PC-3 (cell line): ENCODE measurements around the gene PEPD. TPM values are rescaled to one million over a fixed set of nuclear protein-coding genes. Genes with fewer than 3 reads are reported as not detected.
A peak's percentile ranks its signal among the peaks of the same experiment; 100 is the strongest.

Experiments
- ATAC-seq: fragments of 200-7000 bp; cut with Tn5 transposase; 2 replicates; pipeline ENCODE4 v1.9.1; 2020; ENCODE audit warnings: mild to moderate bottlenecking, moderate library complexity
- BruUV-seq: library from RNA; stranded (reverse); fragments of 400-500 nt; replicated peaks from 2 replicates; lab custom pipeline; 2021; lab: Mats Ljungman, UMichigan
- CTCF ChIA-PET: fragments of 300-600 bp; sonication (Branson Sonifier 250); formaldehyde crosslinking; loops from one replicate; lab custom pipeline; 2022; ENCODE audit warnings: antibody characterized with exemption; lab: Charles Lee
- POLR2A ChIA-PET: fragments of 300-600 bp; sonication (Branson Sonifier 250); formaldehyde crosslinking; loops from one replicate; lab custom pipeline; 2022; ENCODE audit warnings: antibody characterized with exemption; ENCODE audit not compliant: unreplicated experiment; lab: Charles Lee
- DNase-seq: peaks from one replicate; pipeline ENCODE4 v3.0.0-alpha.2; 2015
- H2AFZ ChIP-seq: fragments of 300-600 bp; sonication (generic); 2 replicates; pipeline ENCODE4 v1.6.0; 2016; ENCODE audit warnings: antibody characterized with exemption, low read length
- H3F3A ChIP-seq: fragments of 300-600 bp; sonication (generic); one replicate; pipeline ENCODE4 v1.6.0; 2017; ENCODE audit warnings: antibody characterized with exemption, low read length, control low read depth, mild to moderate bottlenecking; ENCODE audit not compliant: unreplicated experiment
- H3K27ac ChIP-seq: fragments of 300-600 bp; sonication (generic); 2 replicates; pipeline ENCODE4 v1.5.1; 2016; ENCODE audit warnings: mild to moderate bottlenecking, low read length
- H3K27me3 ChIP-seq: fragments of 300-600 bp; sonication (generic); 2 replicates; pipeline ENCODE4 v1.6.1; 2016; ENCODE audit warnings: low read length, mixed read lengths
- H3K36me3 ChIP-seq: fragments of 300-600 bp; sonication (generic); 2 replicates; pipeline ENCODE4 v1.6.1; 2016; ENCODE audit warnings: low read depth, mixed run types, low read length, mixed read lengths
- H3K4me1 ChIP-seq: fragments of 300-600 bp; sonication (generic); 2 replicates; pipeline ENCODE4 v1.5.1; 2016; ENCODE audit warnings: low read length; ENCODE audit not compliant: insufficient read depth
- H3K4me2 ChIP-seq: fragments of 300-600 bp; sonication (generic); 2 replicates; pipeline ENCODE4 v1.6.0; 2016; ENCODE audit warnings: low read length
- H3K4me3 ChIP-seq: fragments of 300-600 bp; sonication (generic); 2 replicates; pipeline ENCODE4 v1.5.1; 2016; ENCODE audit warnings: mild to moderate bottlenecking, low read length, mixed read lengths
- H3K79me2 ChIP-seq: fragments of 300-600 bp; sonication (generic); 2 replicates; pipeline ENCODE4 v1.6.1; 2017; ENCODE audit warnings: low read length, mixed read lengths
- H3K9ac ChIP-seq: fragments of 300-600 bp; sonication (generic); 2 replicates; pipeline ENCODE4 v1.6.0; 2016; ENCODE audit warnings: mild to moderate bottlenecking, low read length
- H3K9me2 ChIP-seq: fragments of 300-600 bp; sonication (generic); replicated peaks from 2 replicates; pipeline ENCODE4 v1.6.1; 2016; ENCODE audit warnings: mixed run types, low read length, mixed read lengths
- H3K9me3 ChIP-seq: fragments of 300-600 bp; sonication (generic); 2 replicates; pipeline ENCODE4 v1.6.1; 2016; ENCODE audit warnings: low read length, mixed read lengths
- H4K20me1 ChIP-seq: fragments of 300-600 bp; sonication (generic); 2 replicates; pipeline ENCODE4 v1.6.1; 2016; ENCODE audit warnings: low read length, mixed read lengths
- CTCF ChIP-seq: fragments of 300-600 bp; sonication (generic); conservative IDR thresholded peaks from 2 replicates; pipeline ENCODE4 v1.5.1; 2017; ENCODE audit warnings: antibody characterized with exemption, low read depth, mild to moderate bottlenecking, low read length
- EZH2 ChIP-seq: fragments of 300-600 bp; sonication (generic); IDR thresholded peaks from one replicate; pipeline ENCODE4 v1.6.1; 2017; ENCODE audit warnings: antibody characterized with exemption, mild to moderate bottlenecking, low read length; ENCODE audit not compliant: unreplicated experiment
- EZH2phosphoT487 ChIP-seq: fragments of 300-600 bp; sonication (generic); IDR thresholded peaks from 2 replicates; pipeline ENCODE4 v1.6.1; 2018; ENCODE audit warnings: mild to moderate bottlenecking, antibody characterized with exemption, low read length, borderline replicate concordance
- intact Hi-C: fragments of 100-400 bp; cut with micrococcal nuclease; formaldehyde crosslinking; loops from 2 replicates; pipeline ENCODE4 v1.9.0; 2023
- total RNA-seq: library from RNA; depleted of rRNA; stranded (reverse); fragments of >200 nt; gene quantifications from 2 replicates; pipeline ENCODE4 v1.2.3, GENCODE V29; 2014

PEPD gene
- total RNA-seq, 1 experiment from 2014 or later, result 53.4 TPM

GRCh38 chr19:33472691-33473652 lies 48.6 kb downstream of the PEPD start:
- Histone ChIP-seq H3K4me3 (peak overlapping the region; percentile 28; the same call in 1 of the 2 replicates), H3K9me2 (no peaks in the 10 kb centered on the region), H4K20me1 (no peaks in the 10 kb centered on the region), H3K27ac (peak overlapping the region; percentile 95), H3K4me2 (peak overlapping the region; percentile 69), H2AFZ (0 out of 2 replicates have a peak overlapping the region, but pooled peaks have one; percentile 0), H3K79me2 (no peaks in the 10 kb centered on the region), H3F3A (no peaks in the 10 kb centered on the region), H3K36me3 (no peaks in the 10 kb centered on the region), H3K27me3 (no peaks in the 10 kb centered on the region), H3K9ac (peak overlapping the region; percentile 83), H3K4me1 (peaks cover 24% of the 10 kb centered on the region), H3K9me3 (no peaks in the 10 kb centered on the region)
- no peak for TF ChIP-seq EZH2
- 0 out of 2 replicates have a peak, but pooled peaks have one; percentile 11 for TF ChIP-seq CTCF
- intact Hi-C loops, result loop anchor here (2.0 to 5.0 kb wide), 2 partner anchors 42 to 49 kb away; partner anchors contain the start of gene PEPD
- DNase-seq (peak; percentile 85), ATAC-seq (peak; percentile 88)
- ChIA-PET POLR2A (no interaction called here), CTCF (no interaction called here)
- TSS peak; percentile 81 for BruUV-seq

- intact Hi-C loops, result loop anchor here (2.0 to 5.0 kb wide), 2 partner anchors 41 to 50 kb away; partner anchors contain the start of gene PEPD
- Histone ChIP-seq H3K9ac (peak overlapping the region; percentile 44; the same call in 1 of the 2 replicates), H2AFZ (no peak overlapping the region), H3K4me3 (no peak overlapping the region), H3K4me1 (peaks cover 22% of the 10 kb centered on the region), H3K9me3 (no peaks in the 10 kb centered on the region), H3K79me2 (no peaks in the 10 kb centered on the region), H3F3A (no peaks in the 10 kb centered on the region), H3K27ac (peak overlapping the region; percentile 73), H3K27me3 (no peaks in the 10 kb centered on the region), H3K4me2 (0 out of 2 replicates have a peak overlapping the region, but pooled peaks have one; percentile 69), H4K20me1 (no peaks in the 10 kb centered on the region), H3K9me2 (no peaks in the 10 kb centered on the region), H3K36me3 (no peaks in the 10 kb centered on the region)
- CTCF ChIA-PET, result no interaction called here
- DNase-seq (no peak), ATAC-seq (no peak)
- no TSS peak for BruUV-seq
- POLR2A ChIA-PET, result no interaction called here
- no peak for TF ChIP-seq EZH2
- no peak for TF ChIP-seq EZH2phosphoT487
- TF ChIP-seq CTCF, result no peak
These were observed 49.4 kb downstream of the PEPD start for GRCh38 chr19:33472226-33472625.
